Skin of body (tissue), 2 donors: ENCODE data around the gene HES2. TPM values are rescaled to one million over a fixed set of nuclear protein-coding genes. Genes with fewer than 3 reads are reported as not detected.
"Not testable (repeated sequence)": the region's sequence is repeated elsewhere in the genome, so short reads cannot be mapped to it uniquely, and the experiment has no call there.

ENCODE experiments used
- DNase-seq: peaks from one replicate; lab custom pipeline; 2025; lab: John Stamatoyannopoulos, UW
- total RNA-seq: library from RNA; depleted of rRNA; stranded (reverse); fragments of >200 nt; gene quantifications from one replicate; pipeline ENCODE4 v1.2.3, GENCODE V29; 2014

Gene HES2
- total RNA-seq = 5.9 TPM

DNA sequence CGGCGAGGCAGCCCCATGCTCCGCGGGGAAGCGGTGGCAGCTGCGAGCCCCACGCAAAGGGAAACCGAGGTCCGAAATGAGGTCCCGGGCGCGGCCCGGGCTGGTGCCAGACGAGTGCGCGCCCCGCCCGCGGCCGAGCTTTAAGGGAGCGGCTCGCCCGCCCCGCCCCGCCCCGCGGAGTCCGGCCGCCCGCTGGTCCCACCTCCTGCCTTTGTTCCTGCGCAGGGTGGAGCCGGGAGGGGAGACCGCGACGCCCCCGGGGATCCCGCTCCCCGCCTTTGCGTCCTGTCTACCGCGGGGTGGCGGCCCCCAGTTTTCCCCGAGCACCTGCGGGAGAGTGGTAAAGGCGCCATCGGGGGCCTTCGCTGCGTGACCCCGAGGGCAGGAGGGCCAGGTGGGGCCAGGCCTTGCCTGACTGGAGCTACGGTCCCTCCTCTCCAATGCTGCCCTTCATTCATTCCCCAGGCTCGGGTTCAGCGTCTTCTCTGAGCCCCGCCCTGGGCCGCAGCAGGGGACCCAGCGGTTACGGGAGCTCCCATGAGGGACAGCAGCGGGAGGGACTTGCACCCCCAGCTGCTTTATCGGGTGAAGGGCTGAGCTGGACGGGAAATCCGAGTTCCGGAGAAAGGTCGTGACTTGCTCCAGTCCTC, at the start of gene HES2:
TSS of gene HES2 (minus strand) at position 116 of the 650 bp plus-strand sequence. CDS start at position 17, 99 bp downstream.
- no peak for DNase-seq

DNA sequence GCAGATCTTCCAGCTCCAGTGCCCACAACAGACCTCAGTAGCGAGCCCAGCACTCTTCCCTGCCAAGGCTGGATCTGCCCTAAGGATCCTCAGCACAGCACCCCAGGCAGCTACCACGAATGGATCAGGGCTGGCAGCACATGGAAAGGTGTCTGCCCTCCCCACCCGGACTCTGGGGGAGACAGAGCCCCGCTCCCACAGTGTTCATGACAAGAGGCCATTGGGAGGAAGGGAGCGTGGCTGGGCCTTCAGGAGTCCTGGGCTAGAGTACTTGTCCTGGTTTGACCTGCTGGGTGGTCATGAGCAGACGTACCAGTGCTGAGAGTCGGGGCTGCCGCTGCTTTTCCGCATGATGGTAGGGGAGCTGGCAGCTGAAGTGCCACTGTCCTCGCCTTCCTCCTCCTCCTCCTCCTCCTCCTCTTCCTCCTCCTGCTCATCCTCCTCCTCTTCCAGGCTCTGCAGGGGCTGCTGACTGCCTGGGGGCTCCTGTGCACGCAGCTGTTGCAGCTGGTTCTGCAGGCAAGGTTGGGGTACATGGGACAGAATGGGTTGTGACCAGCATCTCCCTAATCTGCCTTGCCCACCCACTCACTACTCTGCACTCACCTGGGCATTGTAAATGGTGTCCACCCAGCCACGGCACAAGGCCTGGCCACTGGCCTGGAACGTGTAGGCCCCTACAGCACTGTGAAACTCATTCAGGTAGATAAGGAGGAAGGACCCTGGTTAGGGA, 49.2 kb upstream of the HES2 start:
- DNase-seq = no peak

- no peak for DNase-seq
Observed at GRCh38 chr1:6467744-6468688, 48.3 kb upstream of the HES2 start.

DNA sequence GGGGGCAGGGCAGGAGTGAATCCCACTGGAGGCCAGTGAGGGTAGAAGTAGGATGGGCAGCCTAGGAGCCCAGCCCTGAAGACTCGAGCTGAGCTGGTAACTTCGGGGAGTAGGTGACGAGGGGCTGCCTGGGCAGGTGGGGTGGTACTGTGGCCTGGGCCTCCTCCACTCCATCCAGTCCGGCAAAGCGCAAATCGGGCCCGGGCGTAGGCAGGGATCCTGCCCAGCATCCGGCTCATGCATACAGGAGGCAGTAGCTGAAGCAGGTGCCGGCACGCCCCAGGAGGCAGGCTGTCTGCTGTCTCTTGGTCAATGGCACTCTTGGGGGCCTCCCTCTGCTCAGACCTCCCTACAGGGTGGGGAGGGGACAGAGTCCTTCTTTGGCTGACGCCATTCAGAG, 47.5 kb upstream of the HES2 start:
- DNase-seq = no peak

DNA sequence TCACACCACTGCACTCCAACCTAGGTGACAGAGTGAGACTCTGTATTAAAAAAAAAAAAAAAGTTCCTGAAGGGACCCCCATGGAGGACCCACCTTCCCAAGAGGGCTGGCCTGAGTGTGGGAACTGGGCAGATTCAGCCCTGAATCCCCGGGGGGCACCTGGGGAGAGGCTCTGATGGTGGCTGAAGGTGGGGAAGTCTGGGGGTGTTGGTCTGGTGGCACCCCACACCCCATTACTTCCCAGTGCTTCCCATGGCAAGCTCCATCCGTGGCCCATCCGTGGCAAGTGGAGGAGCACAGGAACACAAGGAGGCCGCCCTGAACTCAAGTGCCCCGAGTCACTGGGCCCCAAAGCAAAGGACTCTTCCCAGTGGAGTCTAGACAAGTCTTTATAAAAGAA, 47.0 kb upstream of the HES2 start:
- DNase-seq = no peak

- DNase-seq = no peak
Observed at GRCh38 chr1:6466023-6466422, 46.3 kb upstream of the HES2 start, which contains the start of gene TNFRSF25. TNFRSF25 (minus strand) TSS chr1:6466173; CDS start chr1:6466107, 66 bp downstream.

- no peak for DNase-seq
Observed at GRCh38 chr1:6465461-6466005, 45.8 kb upstream of the HES2 start.

DNA sequence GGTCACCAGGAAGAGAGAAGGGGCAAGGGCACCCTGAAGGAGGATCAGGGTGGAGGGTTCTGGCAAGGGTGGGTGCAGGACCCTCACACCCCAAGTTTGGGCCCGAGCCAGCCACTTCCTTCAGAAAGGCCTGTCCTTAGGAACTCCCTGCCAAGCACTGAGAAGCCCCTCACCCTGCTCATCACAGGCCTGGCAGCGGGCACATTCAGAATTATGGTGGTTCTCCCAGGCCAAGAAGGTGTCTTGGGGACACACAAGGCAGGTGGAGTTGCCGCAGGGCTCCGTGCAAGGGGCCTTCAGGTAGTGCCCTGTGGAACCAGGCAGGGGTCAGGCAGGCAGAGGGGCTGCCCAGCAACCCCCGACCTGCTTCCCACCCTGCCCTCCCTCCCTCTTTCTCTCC, 45.2 kb upstream of the HES2 start:
- no peak for DNase-seq

GRCh38 chr1:6464514-6464836, 44.8 kb upstream of the HES2 start:
- DNase-seq = no peak

- DNase-seq = no peak
Observed at GRCh38 chr1:6463120-6463412, 43.3 kb upstream of the HES2 start.

DNA sequence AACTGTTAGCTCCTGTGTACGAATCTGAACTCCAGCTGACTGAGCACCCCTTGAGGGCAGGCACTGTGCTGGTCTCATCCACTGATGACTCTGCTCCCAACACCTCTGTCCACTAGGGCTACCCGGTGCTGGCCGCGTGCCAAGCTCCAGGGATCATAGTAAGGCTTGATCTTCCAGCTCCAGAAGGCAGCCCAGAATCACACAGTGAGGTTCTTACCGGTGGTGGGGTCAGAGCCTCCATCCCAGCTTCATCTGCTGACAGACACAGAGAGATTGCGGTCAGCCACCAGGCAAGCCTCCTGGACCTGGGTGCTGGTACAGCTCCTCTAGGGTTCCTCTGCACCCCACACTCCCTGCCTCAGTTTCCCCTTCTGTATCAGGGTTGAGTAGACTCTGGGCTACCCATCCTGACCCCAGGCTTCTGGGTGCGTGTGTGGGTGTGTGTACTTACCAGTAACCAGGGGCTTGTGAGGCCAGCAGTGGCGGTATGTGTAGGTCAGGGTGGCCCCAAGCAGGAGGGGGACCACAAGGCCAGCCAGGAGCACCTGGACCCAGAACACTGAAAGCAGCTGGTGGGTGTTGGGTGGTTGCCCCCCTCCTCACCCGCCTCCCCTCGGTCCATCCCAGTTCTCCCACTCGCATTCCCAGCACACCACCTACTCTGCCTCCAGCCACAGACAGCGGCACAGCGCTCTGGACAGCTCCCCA, 42.8 kb upstream of the HES2 start:
- DNase-seq = no peak

- DNase-seq = no peak
Observed at GRCh38 chr1:6461538-6462411, 42.1 kb upstream of the HES2 start.

GRCh38 chr1:6461051-6461530, 41.4 kb upstream of the HES2 start:
- DNase-seq = no peak

DNA sequence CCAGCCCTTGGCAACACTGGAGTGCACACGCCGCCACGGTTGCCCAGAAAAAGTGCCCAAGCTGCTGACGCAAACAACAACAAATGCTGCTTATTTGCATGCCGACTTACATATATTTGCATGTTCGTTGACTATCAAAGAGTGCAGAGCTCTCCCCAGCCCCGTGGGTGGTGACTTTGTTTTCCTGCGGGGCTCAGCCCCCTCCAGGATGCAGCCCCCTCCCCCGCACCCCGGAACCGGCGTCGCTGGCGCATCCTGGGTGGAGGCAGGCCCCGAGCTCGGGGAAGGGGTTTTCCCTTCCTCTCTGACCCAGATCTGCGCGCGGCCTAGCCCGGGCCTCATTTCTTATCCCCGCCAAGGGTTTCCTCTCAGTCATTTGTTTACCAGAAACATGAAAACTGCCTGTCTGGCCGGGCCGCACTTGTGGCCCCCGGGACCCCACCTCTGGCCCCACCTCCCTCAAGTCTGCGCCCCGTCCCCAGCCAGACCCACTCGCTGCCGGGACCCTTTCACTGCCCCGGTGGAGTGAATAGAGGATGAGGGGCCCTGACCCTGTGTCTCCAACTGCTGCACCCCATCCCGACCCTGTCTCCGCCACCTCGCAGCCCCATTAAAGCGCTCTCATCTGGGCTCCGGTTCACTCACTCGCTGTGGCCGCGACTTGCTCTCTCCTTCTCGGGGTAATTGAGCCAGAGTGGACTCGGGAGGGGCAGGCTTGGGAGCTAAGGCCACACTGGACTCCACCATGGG, 40.8 kb upstream of the HES2 start:
- DNase-seq = no peak

DNA sequence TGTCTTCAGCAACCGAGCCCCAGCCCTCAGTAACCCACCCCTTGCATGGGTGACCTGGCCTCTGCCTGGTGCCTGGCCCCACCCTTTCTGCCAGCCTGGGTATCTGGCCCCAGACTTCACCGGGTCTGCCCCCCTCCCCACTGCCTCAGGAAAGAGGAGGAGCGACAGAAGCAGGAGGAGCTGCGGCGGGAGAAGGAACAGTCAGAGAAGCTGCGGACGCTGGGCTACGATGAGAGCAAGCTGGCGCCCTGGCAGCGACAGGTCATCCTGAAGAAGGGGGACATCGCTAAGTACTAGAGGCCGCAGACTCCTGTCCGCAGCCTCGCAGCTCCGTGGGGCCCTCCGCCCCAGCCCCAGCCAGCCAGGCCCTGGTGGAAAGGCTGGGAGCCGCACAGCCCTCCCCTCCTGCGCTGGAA, 40.1 kb upstream of the HES2 start:
- no peak for DNase-seq

DNA sequence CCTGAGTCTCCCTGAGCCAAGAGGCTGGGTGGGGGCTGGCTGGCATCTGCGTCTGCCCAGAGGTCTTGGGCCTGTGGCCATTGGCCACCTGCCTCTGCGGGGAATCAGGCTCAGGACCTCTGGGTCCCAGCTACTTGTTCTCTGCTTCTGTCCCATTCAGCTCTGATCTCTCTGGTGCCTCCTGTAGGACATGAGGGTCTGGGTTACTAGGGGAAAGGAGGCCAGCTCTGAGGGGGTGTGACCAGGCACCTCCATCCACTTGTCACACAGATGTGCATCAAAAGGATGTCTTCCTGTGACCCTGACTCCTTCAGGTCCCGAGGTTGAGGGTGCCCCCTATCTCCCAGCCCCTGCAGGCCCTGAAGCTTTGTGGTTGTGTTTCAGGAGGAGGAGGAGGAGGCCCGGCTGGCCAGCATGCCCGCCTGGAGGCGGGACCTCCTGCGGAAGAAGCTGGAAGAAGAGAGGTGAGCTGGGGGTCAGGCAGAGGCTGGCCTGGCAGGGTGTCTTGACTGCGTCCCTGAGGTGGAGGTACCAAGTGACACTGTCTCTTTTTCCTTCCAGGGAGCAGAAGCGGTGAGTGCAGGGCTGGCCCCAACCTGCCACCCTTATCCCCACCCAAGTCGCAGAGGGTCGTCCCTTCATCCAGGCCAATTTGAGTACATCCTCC, 37.2 kb upstream of the HES2 start:
- no peak for DNase-seq

GRCh38 chr1:6455752-6456520, 36.2 kb upstream of the HES2 start:
- not testable (repeated sequence) for DNase-seq
